OCI-LY1 (cell line): Measurements from ENCODE around the gene TXNIP.

Experiments used
- CTCF ChIP-seq: fragments of 200-600 bp; sonication (generic), shearing (Covaris generic); IDR thresholded peaks from 2 replicates; pipeline ENCODE4 v1.5.1; 2017; ENCODE audit warnings: mild to moderate bottlenecking, antibody characterized with exemption, low read length, moderate library complexity, mixed read lengths
- EZH2 ChIP-seq: fragments of 200-600 bp; sonication (generic), shearing (Covaris generic); IDR thresholded peaks from 2 replicates; pipeline ENCODE4 v1.8.0; 2017; ENCODE audit warnings: borderline replicate concordance, mixed run types, mild to moderate bottlenecking, antibody characterized with exemption, low read length, moderate library complexity, mixed read lengths

DNA sequence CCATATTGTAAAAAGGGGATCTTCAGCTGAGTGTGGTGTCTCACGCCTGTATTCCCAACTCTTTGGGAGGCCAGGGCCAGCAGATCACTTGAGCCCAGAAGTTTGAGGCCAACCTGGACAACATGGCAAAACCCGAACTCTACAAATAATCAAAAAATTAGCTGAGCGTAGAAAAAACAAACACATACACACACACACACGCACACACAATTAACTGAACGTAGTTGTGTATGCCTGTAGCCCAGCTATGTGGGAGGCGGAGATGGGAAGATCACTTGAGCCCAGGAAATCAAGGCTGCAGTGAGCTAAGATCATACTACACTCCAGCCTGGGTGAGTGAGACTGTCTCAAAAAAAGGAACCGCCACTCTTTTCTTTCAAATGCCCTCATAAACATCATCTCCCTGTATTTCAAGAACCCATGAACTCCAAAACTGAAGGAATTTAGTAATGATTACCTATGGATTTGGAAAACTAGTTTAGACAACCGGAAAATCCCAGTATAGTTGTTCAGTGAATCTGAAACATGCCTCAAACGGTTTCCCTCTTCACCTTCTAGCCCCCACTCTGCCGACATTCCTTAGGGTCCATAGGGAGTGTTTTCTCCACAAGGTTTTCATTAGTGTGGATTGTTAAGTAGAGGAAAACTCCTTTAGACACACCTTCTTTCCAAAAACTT, 4.5 kb downstream of the TXNIP start:
- TF ChIP-seq CTCF (no peak), EZH2 (no peak)
